ENCODE measurements around the gene ZAP70.

ZAP70 gene

DNA sequence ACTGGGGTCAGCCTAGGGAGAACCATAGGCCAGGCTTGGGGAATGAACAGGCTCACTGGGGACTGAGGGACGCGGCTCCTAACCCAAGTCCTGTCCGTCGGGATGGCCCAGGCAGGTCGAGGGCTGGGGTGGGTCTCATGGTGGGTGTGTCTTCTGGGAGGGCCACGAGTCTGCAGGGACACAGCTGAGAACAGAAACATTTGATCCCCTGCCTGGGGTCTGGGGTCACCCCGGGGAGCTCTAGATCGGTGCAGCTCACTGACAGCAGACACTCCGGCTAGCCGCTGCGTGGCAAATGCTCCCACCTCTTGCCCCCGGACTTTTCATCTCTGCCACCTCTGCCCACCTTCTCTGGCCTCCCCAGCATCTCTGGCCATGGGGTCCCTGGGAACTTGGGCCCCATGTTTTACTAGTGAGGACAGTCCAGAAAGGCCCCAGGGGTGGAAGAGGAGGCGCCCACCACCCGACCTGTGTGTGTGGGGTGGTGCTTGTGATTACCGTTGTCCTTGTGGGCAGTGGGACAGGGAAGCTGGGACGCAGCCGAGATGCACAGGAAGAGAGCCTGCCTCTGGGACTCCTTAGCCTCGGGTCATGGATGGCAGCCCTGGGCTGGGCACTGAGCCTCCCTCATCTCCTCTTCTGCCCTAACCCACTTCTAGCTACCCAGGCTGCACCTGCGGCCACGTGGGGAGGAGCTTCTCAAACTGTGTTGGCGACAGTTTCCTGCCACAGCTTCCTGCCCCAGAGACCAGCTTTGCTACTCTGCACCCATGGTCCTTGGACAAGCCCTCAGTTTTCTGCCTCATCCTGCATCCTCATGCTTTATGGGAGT, 4.9 kb downstream of the ZAP70 start:
- DNase-seq, result peak; percentile 76

DNA sequence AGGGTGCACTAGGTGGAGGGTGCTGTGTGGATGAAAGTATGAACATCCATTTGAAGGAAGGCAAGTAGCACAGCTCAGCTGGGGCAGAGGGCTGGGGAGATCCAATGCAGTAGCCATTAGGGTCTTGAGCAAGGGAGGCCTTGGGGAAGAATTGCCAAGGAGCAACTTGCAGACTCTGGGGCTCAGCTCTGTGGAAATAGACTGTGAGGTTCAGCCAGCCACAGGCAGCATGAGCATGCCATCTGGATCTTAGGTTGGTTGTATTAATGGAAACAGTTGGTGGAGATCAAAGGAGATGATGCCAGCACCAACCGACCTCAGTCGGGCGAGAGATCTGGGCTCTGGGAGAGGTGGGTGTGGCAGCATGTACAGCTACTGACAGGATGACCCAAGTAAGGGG, 5.6 kb downstream of the ZAP70 start:
- peak; percentile 20 for DNase-seq

DNA sequence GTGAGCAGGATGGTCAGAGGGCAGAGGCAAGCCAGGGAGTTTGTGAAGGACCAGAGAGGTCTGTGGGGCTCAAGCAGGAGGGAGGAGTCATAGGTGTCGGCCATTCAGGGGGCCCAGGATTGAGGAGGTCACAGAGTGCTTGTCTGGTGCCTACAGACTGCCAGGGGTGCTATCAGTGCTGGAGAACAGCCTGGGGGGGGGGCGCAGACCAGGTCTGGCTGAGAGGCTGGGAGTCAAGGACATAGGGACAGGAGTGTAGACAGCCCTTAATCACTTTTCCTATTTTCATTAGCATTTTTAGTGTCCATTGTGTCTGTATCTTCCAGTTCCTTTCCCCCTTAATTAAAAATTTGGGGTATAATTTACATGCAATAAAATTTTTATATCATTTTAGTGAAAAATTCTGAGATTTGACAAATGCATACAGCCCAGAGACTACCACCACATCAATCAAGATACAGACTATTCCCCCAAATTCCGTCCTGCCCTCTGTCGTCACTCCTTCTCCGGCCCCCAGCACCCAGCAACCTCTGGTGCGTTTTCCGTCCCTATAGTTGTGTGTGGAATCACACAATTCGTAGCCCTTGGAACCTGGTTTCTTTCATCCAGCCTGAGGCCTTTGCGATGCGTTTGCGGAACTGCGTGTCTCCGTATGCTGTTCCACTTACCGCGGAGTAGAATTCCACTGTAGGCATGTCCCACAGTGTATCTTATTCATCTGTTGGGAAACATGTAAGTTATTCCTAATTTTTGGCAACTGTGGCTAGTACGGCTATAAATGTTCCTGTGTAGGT, 6.2 kb downstream of the ZAP70 start:
- no peak for DNase-seq

DNA sequence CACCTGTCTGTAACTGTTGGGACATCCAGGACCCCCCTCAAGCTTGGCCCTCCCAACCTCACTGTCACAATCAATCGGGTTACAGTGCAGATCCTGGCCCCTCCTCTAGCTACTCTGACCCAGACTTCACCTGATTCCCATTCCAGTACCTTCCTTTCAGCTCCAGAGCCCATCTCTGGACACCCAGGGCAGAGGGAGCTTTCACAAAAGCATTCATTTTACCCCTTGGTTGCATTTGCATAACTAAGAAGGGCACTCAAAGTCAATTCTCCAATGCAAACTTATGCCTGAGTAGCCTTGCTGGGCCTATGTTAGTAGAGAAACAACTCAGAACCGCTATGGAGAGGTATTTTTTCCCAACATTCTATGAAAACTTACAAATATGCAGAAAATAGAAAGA, 7.4 kb downstream of the ZAP70 start:
- no peak for DNase-seq

DNA sequence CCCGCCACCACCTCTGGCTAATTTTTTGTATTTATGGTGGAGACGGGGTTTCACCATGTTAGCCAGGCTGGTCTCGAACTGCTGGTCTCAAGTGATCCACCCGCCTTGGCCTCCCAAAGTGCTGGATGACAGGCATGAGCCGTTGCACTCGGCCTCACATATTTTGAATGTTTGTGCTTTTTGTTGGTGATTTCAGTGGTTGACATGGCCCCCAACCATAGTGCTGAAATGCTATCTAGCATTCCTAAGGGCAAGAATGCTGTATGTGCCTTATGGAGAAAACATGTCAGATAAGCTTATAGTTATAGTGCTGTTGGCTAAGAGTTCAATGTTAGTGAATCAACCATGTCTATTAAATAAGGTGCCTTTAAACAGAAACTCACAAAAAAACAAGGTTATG, 8.9 kb downstream of the ZAP70 start:
- no peak for DNase-seq

DNA sequence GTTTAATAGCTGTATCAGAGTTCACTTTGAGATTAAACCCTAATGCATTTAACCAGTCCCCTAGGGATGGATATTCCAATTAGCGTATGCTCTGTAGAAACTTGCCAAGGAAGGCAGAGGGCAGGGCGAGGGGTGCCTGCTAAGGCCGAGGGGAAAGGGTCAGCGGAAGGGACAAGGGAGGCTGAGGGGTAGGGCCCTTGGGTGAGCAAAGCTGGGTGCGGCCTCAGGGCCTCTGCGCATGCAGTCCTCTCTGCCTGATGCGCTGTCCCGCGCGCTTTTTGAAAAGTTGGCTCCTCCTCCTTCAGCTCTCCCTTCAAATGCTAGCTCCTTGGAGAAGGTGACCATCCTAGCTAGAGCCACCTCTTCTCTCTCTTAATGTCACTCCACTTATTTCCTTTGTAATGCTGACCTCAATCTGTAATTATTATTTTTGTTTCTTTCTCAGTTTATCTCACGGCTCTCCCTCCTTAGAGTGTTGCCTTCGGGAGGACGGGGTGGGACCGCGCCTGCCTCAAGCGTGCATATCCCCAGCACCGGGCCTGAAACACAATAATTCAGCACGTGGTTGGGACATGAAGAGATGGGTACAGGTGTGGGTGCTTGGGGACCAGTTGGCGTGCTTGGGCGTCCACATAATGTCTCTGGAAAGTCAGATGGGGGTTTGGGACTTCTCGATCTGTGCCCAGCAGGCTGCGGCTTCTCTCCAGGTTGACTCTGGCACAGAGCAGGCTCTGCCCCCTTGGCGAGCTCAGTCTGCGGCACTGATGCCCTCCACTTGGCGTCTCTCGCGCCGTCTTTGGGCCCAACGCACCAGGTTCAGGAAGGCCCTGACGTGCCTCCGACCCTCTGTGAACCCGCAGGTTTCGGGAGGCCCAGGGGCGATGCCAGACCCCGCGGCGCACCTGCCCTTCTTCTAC, 10.0 kb downstream of the ZAP70 start:
- no peak for DNase-seq

DNA sequence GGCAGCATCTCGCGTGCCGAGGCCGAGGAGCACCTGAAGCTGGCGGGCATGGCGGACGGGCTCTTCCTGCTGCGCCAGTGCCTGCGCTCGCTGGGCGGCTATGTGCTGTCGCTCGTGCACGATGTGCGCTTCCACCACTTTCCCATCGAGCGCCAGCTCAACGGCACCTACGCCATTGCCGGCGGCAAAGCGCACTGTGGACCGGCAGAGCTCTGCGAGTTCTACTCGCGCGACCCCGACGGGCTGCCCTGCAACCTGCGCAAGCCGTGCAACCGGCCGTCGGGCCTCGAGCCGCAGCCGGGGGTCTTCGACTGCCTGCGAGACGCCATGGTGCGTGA, 10.7 kb downstream of the ZAP70 start:
- no peak for DNase-seq

DNA sequence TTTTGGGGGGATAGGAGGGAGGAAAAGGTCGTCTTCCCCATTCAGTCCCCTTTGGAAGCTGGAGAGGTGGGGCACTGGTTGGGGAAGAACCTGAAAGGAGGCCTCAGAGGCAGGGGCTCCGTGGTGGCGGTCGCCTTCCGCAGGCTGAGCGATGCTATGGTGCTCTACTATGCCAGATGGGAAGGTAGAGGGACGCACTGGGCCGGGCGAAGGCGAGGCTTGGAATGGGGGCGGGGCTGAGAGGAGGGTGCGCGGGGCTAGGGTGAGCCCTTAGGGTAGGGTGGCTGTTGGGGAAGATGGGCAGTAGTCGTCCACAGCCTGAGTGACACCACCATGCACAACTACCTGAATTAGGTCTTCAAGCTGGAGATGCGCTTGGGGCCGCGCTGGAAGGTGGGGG, 11.1 kb downstream of the ZAP70 start:
- no peak for DNase-seq

DNA sequence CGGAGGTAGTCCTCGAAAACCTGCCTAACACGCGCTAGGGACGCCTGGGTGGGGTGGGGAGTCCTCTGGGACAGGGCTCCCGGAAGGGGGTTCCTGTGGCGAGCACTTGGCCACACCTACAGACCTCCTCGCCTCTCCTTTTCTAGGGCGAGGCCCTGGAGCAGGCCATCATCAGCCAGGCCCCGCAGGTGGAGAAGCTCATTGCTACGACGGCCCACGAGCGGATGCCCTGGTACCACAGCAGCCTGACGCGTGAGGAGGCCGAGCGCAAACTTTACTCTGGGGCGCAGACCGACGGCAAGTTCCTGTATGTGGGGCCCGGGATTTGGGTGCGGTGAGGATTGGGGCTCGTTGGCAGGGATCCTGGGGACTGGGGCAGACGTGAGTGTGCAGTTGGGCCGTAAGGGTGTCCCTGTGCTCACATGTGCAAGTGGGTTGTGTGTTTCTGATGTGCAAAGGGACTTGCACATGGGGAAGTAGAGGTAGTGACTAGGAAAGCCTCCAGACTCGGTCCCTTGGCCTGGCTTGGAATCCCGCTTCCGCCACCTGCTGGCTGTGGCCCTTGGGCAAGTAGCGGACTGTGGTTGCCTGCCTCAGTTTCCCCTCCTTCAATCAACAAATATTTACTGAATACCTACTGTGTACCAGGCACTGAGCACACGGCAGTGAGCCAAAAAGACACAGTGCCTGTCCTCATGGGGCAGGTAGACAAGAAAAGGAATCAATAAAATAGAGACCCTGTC, 11.7 kb downstream of the ZAP70 start:
- DNase-seq, result no peak

DNA sequence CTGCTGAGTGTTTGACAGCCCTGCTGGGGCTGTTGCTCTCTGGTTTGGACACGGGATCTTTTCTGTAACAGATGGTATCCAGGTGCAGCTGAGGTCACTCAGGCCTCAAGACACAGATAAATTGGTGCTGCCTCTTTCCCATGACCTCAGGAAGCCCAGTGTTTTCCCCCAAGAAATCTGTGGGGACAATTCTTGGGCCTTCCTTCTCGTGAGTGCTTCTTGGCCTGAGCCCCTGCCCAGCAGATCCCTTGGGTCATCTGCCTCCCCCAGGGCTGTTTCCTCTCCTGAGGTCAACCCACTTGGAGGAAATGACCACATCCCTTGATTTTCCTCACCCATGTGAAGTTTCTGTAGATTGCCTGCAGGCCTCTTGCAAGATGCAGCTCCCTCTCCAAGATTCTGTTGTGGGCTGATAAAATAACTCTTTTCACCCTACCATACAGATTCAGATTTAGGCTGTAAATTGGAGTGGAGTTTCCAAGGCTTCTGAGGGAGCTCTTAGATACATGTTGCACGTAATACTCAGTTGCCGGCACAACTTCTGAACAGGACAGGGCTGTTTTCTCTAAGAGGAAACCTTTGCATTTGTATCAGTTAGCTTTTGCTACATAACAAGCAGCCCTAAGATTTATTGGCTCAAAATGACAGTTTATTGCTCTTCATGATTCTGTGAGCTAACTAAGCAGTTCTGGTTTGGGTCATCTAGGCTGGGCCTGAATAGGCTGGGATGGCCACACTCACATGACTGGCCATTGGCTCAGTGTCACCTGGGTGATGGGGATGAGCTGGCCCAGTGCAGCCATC, 13.1 kb downstream of the ZAP70 start:
- DNase-seq, result no peak

DNA sequence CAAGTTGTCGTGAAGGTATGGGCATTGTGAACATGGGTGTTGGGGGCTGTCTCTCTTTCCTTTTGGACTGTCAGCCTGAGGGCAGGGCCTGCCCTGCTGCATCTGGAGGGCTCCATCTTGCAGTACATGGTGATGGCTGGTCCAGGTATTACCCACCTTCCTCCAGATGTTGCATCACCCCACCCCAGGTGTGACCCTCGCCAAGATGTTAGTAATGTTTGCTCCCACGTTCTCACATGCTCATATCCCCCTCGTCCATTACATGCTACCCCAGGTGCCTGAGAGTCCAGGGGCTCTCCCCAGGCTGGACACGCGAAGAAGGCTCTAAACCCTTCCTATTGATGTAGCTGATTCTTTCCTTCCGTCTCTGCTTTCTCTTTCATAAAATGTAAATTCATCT, 13.9 kb downstream of the ZAP70 start:
- DNase-seq, result no peak

DNA sequence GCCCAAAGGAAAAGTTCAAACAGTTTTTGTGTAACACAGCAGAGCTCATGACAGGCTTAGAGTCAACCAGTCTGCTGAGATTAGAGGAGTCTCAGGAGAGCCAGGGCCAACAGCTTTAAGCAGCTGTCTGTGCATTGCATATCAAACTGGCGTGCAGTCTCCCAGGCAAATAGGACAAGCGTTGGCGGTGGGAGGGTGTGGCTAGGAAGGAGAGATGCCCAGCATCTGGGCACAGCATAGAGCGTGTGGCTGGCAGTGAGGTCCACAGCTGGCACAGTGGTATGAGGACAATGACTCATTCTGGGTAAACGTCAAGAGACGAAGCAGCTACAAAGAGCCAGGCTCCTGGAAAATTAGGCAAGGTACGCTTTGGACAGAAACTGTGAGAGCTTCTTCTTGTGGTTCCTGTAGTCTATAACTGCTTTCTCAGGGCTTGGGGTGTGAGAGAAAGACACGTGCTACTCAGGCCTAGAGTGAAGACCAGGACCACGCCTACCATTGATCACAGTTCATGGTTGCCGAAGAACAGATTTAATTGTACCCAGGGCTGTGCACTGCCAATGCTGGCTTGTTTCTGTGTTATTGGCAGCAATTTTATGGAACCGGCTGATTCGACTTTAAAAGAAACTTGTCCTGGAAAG, 14.8 kb downstream of the ZAP70 start:
- peak; percentile 18 for DNase-seq

DNA sequence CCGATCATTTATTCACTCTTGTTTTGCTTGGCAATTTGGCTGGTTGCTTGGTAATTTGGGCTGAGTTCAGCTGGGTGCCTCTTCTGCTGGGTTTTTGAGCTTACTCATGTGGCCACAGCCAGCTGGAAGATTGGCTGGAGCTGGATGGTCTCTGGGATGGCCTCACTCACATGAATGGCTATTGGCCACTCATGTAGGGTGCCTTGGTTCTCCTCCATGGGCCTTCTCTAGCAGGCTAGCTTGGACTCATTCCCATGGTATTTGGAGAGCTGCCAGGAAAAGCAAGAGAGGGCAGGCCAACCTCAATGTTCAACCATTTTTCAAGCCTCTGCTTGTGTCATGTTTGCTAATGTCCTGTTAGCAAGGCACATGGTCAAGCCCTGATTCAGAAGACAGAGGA, 16.9 kb downstream of the ZAP70 start:
- no peak for DNase-seq

DNA sequence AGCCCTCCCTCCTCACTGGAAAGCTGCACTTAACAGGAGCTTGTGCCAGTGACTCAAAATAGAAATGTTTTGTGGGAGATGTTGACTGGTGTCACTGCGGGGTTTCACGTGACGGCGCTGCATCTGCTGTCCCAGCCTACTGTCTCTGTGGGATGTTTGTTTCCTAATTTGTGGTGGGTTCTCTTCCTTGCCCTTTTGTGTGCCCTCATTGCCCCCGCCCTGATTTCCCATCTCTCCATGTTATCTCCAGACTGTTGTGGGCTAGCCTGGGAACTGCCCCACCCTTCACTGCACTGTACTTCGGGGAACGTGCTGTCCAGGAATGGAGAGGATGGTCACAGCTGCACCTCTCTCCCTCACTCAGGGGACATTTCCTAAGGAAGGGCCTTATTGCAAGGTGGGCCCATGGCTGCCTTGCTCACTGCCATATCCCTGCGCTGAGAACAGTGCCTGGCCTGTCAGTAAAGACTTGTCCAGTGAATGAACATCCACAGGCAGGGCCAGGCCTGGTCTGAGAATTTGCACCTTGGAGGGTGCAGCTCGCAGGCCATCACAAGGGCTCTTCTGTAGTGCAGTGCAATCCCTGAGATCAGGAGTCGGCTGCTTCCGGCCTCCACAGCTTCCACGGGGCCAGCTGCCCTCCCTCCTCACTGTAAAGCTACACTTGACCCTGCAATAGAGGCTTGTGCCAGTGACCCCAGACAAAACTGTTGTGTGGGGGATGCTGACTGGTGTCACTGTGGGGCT, 18.1 kb downstream of the ZAP70 start:
- DNase-seq, result no peak

DNA sequence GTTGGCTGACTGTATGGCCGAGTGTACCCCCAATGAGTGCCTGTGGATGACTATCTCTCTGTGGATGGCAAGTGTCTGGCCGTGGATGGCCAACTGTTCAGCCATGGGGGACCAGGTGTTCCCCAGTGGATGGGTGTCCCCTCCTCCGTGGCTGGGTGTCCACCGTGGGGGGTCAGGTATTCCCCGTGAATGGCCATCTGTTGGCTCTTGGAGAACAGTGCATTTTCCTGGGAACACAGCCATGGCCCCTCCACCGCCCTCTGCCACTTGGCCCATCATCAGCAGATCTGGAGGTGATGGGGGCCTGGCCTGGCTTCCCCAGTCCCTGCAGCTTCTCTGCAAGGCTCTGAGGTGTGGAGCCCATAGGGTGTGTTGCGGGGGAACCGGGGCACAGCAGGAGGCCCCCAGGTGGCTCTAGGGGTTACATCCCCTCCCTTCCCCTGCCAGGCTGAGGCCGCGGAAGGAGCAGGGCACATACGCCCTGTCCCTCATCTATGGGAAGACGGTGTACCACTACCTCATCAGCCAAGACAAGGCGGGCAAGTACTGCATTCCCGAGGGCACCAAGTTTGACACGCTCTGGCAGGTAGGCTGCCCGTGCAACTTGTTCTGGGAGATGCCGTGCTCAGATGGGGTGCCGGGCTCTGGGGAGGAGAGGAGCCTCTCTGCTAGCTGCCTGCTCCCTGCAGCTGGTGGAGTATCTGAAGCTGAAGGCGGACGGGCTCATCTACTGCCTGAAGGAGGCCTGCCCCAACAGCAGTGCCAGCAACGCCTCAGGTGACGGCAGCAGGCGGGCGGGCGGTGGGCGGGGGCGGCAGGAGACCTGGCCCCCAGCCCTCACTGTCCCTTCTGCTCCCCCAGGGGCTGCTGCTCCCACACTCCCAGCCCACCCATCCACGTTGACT, 19.3 kb downstream of the ZAP70 start:
- DNase-seq, result no peak

DNA sequence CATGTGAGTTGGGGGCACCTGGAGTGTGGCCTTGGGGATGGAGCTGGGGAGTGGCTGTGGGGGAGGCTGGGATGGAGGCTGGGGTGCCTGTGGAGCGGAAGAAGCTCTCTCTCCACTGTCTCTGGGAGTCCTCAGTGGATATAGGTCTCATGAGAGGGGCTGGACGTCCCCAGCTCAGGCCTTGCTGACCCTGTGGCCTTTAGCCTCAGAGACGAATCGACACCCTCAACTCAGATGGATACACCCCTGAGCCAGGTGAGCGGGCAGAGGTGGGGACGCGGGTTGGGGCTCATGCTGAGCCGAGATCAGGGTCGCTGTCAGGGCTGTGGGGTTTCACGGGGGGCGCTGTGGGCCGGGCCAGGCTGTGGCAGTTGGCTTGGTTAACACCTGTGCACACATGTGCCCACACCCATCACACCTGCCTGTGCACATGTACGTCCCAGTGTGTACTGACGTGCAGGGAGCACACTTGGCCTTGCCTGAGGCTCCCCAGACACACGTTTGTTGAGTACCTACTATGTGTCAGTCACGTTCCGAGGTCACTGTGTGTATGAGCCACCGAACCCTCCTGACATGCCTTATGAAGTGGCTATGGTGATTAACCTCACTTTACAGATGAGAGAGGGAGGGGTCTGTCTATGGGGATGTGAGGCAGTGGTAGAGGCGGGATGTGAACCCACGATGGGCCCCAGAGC, 20.1 kb downstream of the ZAP70 start:
- no peak for DNase-seq

DNA sequence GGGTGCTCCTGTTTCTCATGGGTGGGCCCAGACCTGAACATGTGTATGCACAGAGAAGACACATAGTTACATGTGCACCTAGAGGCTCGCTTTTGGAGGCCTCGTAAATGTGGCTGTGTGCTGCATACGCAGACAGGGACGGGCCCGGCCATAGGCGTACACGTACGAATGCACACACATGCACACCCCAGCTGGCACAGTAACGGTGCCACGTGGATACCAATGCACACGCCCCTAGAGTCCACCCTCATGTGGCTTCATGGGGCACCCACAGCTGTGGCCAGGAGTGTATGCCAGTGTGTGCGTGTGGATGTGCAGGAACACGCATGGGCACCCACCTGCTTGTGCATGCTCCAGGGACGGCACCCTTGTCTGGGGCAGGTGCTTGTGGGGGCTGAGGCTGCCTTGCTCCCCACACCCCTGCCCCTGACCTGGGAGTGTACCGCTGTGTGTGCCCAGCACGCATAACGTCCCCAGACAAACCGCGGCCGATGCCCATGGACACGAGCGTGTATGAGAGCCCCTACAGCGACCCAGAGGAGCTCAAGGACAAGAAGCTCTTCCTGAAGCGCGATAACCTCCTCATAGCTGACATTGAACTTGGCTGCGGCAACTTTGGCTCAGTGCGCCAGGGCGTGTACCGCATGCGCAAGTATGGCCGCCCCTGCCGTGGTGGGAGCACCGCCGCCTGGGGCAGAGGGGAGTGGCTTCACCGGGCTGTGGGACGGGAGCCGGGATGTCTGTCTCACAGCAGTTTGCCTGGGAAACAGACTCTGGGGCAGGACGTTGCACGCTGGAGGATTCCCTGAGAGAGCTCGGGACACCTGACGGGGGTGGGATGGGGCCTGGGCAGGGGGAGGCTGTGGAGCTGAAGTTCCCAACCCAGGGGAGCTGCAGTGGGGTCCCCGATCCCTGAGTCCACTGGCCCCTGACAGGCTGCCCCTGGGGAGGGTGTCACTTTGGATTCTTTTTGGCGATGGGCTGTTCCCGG, 21.0 kb downstream of the ZAP70 start:
- DNase-seq, result no peak
